Endothelial cell of umbilical vein (primary cell): Measurements from ENCODE around the gene LPIN1. TPM values are rescaled to one million over a fixed set of nuclear protein-coding genes. Genes with fewer than 3 reads are reported as not detected.

Experiments
- BruUV-seq: library from RNA; stranded (reverse); fragments of 400-500 nt; replicated peaks from 2 replicates; lab custom pipeline; 2021; lab: Mats Ljungman, UMichigan
- CTCF ChIA-PET: fragments of 300-600, 350-600 bp; sonication (Branson Sonifier 250); formaldehyde crosslinking; loops from one replicate; lab custom pipeline; 2021; ENCODE audit warnings: antibody characterized with exemption, inconsistent platforms; lab: Charles Lee
- POLR2A ChIA-PET: fragments of 300-600, 350-600 bp; sonication (Branson Sonifier 250); formaldehyde crosslinking; loops from one replicate; lab custom pipeline; 2021; ENCODE audit warnings: antibody characterized with exemption, inconsistent platforms; lab: Charles Lee
- DNase-seq: peaks from one replicate; pipeline ENCODE4 v3.0.0-alpha.2; 2011; ENCODE audit warnings: low read depth, low spot score
- FAIRE-seq: peaks from 2 replicates; lab custom pipeline; 2011; peaks lifted over from hg19 to GRCh38; lab: Jason Lieb, UNC
- H2AFZ ChIP-seq: 2 replicates; pipeline ENCODE4 v1.6.0; 2012; ENCODE audit warnings: low read depth, low read length, control low read depth, inconsistent platforms
- H3K27ac ChIP-seq: 2 replicates; pipeline ENCODE4 v1.5.1; 2011; ENCODE audit warnings: low read depth, mild to moderate bottlenecking, control low read depth, low read length, moderate library complexity; ENCODE audit not compliant: insufficient read depth
- H3K27me3 ChIP-seq, 2 experiments: 2 replicates each; pipeline versions ENCODE4 v1.6.0 to v1.6.1; 2011; ENCODE audit warnings: low read length in 2 of 2, mixed read lengths in 1 of 2; ENCODE audit not compliant: control insufficient read depth in 2 of 2, insufficient read depth in 2 of 2
- H3K36me3 ChIP-seq, 2 experiments: 2 replicates in 1 of 2; 3 replicates in 1 of 2; pipeline ENCODE4 v1.5.1; 2011; ENCODE audit warnings: low read length in 2 of 2, mild to moderate bottlenecking in 1 of 2, moderate library complexity in 1 of 2; ENCODE audit not compliant: control insufficient read depth in 2 of 2, insufficient read depth in 2 of 2; ENCODE audit errors: extremely low read depth in 1 of 2
- H3K4me1 ChIP-seq: 3 replicates; pipeline ENCODE4 v1.5.1; 2011; ENCODE audit warnings: mild to moderate bottlenecking, low read length; ENCODE audit not compliant: control insufficient read depth, insufficient read depth; ENCODE audit errors: extremely low read depth
- H3K4me2 ChIP-seq: 2 replicates; pipeline ENCODE4 v1.6.1; 2011; ENCODE audit warnings: low read length, control low read depth, mixed read lengths; ENCODE audit not compliant: insufficient read depth
- H3K4me3 ChIP-seq, 3 experiments: fragments of 200-600 bp in 1 of 3; sonication (generic), shearing (Covaris generic) in 1 of 3; replicated peaks in 1 of 3; 2 replicates each; pipeline ENCODE4 v1.5.1; 2011 to 2016; ENCODE audit warnings: control low read depth in 3 of 3, low read length in 3 of 3, mild to moderate bottlenecking in 2 of 3, inconsistent platforms in 1 of 3, low read depth in 1 of 3, moderate library complexity in 1 of 3; ENCODE audit not compliant: insufficient read depth in 1 of 3
- H3K79me2 ChIP-seq: 2 replicates; pipeline ENCODE4 v1.6.0; 2012; ENCODE audit warnings: low read length, inconsistent platforms; ENCODE audit not compliant: control insufficient read depth, insufficient read depth
- H3K9ac ChIP-seq: replicated peaks from 2 replicates; pipeline ENCODE3; 2011; ENCODE audit warnings: low read length, control low read depth; ENCODE audit not compliant: insufficient read depth; ENCODE audit errors: extremely low read depth
- H3K9me1 ChIP-seq: replicated peaks from 3 replicates; pipeline ENCODE4 v1.6.0; 2011; ENCODE audit warnings: mild to moderate bottlenecking, low read length; ENCODE audit not compliant: control insufficient read depth, insufficient read depth; ENCODE audit errors: extremely low read depth
- H3K9me3 ChIP-seq: replicated peaks from 2 replicates; pipeline ENCODE4 v1.5.1; 2012; ENCODE audit warnings: low read length, inconsistent platforms; ENCODE audit not compliant: control insufficient read depth, insufficient read depth
- H4K20me1 ChIP-seq: replicated peaks from 2 replicates; pipeline ENCODE3; 2011; ENCODE audit warnings: mild to moderate bottlenecking, low read length; ENCODE audit not compliant: control insufficient read depth, insufficient read depth; ENCODE audit errors: extremely low read depth
- CTCF ChIP-seq, 2 donors: IDR thresholded peaks; 1 replicate in 1 of 2; 2 replicates in 1 of 2; pipeline ENCODE4 v1.5.1; 2011; ENCODE audit warnings: low read length in 2 of 2, mild to moderate bottlenecking in 2 of 2, moderate library complexity in 2 of 2, control low read depth in 1 of 2, inconsistent platforms in 1 of 2, low read depth in 1 of 2; ENCODE audit not compliant: insufficient read depth in 1 of 2; ENCODE audit errors: extremely low read depth in 1 of 2
- FOS ChIP-seq: IDR thresholded peaks from 2 replicates; pipeline ENCODE4 v1.6.1; 2011; ENCODE audit warnings: mild to moderate bottlenecking, low read length, moderate library complexity, borderline replicate concordance; ENCODE audit not compliant: insufficient read depth
- MYC ChIP-seq: IDR thresholded peaks from one replicate; pipeline ENCODE4 v1.6.1; 2011; ENCODE audit warnings: mild to moderate bottlenecking, low read depth, low read length
- dilution Hi-C: fragments of 300-500 bp; cut with MboI; formaldehyde crosslinking; loops from one replicate; pipeline ENCODE4 v1.15.0; 2019; ENCODE audit warnings: low sequenced_read_pairs; ENCODE audit not compliant: extremely low pct_ligation_motif_present
- intact Hi-C: fragments of 100-400 bp; cut with micrococcal nuclease; formaldehyde crosslinking; loops from one replicate; pipeline ENCODE4 v1.10.0; 2022
- polyA plus RNA-seq, 4 experiments: library from polyadenylated mRNA; depleted of rRNA in 3 of 4; stranded (reverse) in 3 of 4; unstranded in 1 of 4; fragments of >200 nt; gene quantifications; 2 replicates each; pipeline versions ENCODE4 v1.2.1 to v1.2.3, GENCODE V29; 2011 to 2012; ENCODE audit warnings: missing spikeins in 1 of 4
- total RNA-seq: library from RNA; stranded (reverse); gene quantifications from 2 replicates; pipeline ENCODE4 v1.2.3, GENCODE V29; 2021
- TF ChIP-seq, protein P1 (sequence below): IDR thresholded peaks from 2 replicates; pipeline ENCODE4 v1.6.1; 2011; ENCODE audit not compliant: insufficient read depth, insufficient read length

Gene LPIN1
- total and polyA plus RNA-seq, 2 donors (not counting 3 experiments of a cell fraction or from before 2014, with no cell fraction given): 26.6 to 80.4 TPM

DNA sequence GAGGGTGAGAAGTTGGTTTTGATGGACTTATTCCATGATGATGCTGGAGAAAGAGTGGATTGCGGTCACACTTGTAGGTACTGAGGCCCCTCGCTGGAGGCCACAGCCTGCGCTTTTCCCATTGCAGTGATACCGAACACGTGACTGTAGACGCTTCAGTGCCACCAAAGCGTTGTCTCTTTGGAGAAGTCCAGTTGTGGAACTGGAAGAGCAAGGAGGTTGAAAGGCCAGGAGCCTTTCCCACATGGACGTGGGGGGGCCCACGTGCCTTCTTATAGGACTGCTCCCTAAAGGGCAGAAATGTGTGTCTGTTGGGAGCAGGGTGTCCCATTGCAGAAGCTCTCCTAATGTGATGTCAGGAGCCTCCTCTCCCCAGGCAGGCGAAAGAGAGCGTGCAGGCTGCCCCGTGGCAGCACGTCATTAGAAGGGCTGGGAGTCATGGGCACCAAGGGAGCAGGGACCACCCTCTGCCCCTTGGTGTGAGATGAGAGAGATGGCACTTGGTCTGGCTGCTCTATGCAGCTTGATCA is 31.5 kb downstream of the LPIN1 start:
- H3K4me2 ChIP-seq: peak overlapping the region; percentile 64
- BruUV-seq: no TSS peak
- no peak overlapping the region for H3K9ac ChIP-seq
- FAIRE-seq (no peak), DNase-seq (no peak)
- no peaks in the 10 kb centered on the region for H4K20me1 ChIP-seq
- dilution Hi-C loops (no loop called here), intact Hi-C loops (loop anchor here (5.0 kb wide), 2 partner anchors 196 to 311 kb away; partner anchors contain the start of gene E2F6)
- peak overlapping the region; percentile 44 for H3K27ac ChIP-seq
- peaks cover 27% of the 10 kb centered on the region for H3K4me1 ChIP-seq
- ChIA-PET CTCF (interaction anchor here (0.6 to 9.6 kb wide), 13 partner anchors 10 to 89 kb away, joined by 3 to 188 read pairs (median 6); partner anchors contain the start of gene LPIN1), POLR2A (no interaction called here)
- no peaks in the 10 kb centered on the region for H3K9me3 ChIP-seq
- no peaks in the 10 kb centered on the region for H3K9me1 ChIP-seq
- H2AFZ ChIP-seq: no peak overlapping the region
- peaks cover 9 to 33% of the 10 kb centered on the region in 2 experiments for H3K36me3 ChIP-seq
- TF ChIP-seq CTCF (IDR thresholded peaks at IDR 0.05; ENCODE audit: extremely low read depth in 1 of 2, insufficient read depth in 1 of 2, low read depth in 1 of 2, low read length in 2 of 2): no peak
- no peak for TF ChIP-seq FOS
- TF ChIP-seq MYC: no peak
- TF ChIP-seq, protein P1, sequence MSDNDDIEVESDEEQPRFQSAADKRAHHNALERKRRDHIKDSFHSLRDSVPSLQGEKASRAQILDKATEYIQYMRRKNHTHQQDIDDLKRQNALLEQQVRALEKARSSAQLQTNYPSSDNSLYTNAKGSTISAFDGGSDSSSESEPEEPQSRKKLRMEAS: no peak
- no peak overlapping the region for H3K4me3 ChIP-seq
- H3K79me2 ChIP-seq: peaks cover 6% of the 10 kb centered on the region
- H3K27me3 ChIP-seq: no peaks in the 10 kb centered on the region
